ENCODE results near the gene EPHA6. TPM values are rescaled to one million over a fixed set of nuclear protein-coding genes. Genes with fewer than 3 reads are reported as not detected.

EPHA6 gene
- total and polyA plus RNA-seq, 10 of the 15 experiments (the other 5 are each of a cell fraction or from before 2014, with no cell fraction given): not detected

DNA sequence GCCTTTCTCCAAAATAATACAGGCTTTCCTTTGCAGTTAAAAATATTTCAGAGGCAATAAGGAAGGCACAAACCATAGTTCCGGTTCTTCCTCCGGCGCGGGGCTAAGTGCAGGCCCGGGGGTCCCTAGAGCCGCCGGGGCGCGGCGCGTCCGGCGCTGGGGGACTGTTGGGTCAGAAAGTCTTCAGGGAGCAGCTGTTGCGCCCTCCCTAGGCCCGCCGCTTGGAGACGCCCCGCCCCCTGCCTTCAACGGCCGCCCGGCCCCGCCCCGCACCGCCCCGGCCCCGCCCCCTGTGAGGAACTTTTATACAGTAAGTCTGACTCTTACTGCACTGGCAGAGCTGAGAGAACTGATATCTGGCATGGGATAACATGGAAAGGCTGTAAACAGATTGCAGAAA is 667.0 kb downstream of the EPHA6 start:
- no peak for FAIRE-seq
- H3K9me3 ChIP-seq (replicated peaks; ENCODE audit: control insufficient read depth, insufficient read depth, low read length): no peaks in the 10 kb centered on the region
- 0 out of 3 replicates have a peak, but pooled peaks have one; percentile 31 for ATAC-seq
- no peak overlapping the region for H3K4me3 ChIP-seq
- H3K36me3 ChIP-seq (ENCODE audit: control insufficient read depth in 2 of 2, insufficient read depth in 2 of 2, low read length in 1 of 2): no peaks in the 10 kb centered on the region
- H4K20me1 ChIP-seq (ENCODE audit: control insufficient read depth, insufficient read depth): no peaks in the 10 kb centered on the region
- ChIA-PET POLR2A (no interaction called here), CTCF (no interaction called here), RAD21 (ENCODE audit: unreplicated experiment) (no interaction called here), SMC1A (ENCODE audit: uncharacterized antibody, unreplicated experiment) (no interaction called here)
- WGBS (ENCODE audit: insufficient coverage, insufficient replicate concordance, low lambda C conversion rate, missing lambda C conversion rate): 82% methylated on average over 21 of the region's 26 CpGs
- H3K27ac ChIP-seq (ENCODE audit: control insufficient read depth, insufficient read depth): no peak overlapping the region
- no peaks in the 10 kb centered on the region for H3K79me2 ChIP-seq (ENCODE audit: control insufficient read depth, insufficient read depth, low read length)
- H3K4me1 ChIP-seq (ENCODE audit: control insufficient read depth, insufficient read depth, low read length): no peaks in the 10 kb centered on the region
- no TSS peak for BruUV-seq (replicated peaks)
- no peak overlapping the region for H3K4me2 ChIP-seq (ENCODE audit: control insufficient read depth, insufficient read depth)
- H3K27me3 ChIP-seq (replicated peaks in 1 of 2; ENCODE audit: control insufficient read depth in 2 of 2, insufficient read depth in 2 of 2, low read length in 1 of 2): no peaks in the 10 kb centered on the region
- no peak for DNase-seq (ENCODE audit: low read depth, low spot score)
- no peak overlapping the region for H2AFZ ChIP-seq (ENCODE audit: control insufficient read depth, low read depth, low read length)
- H3K9ac ChIP-seq (ENCODE audit: control insufficient read depth, insufficient read depth, low read length): no peak overlapping the region
- intact Hi-C loops (cut with micrococcal nuclease; ENCODE audit: unreplicated experiment): no loop called here
- in situ Hi-C loops (cut with MboI): no loop called here
- TF ChIP-seq CHD2 (IDR thresholded peaks at IDR 0.05; ENCODE audit: borderline replicate concordance, low read depth, low read length) (no peak), HDAC2 (IDR thresholded peaks at IDR 0.05) (no peak), NR2C1 (IDR thresholded peaks at IDR 0.05) (no peak), EZH2 (IDR thresholded peaks at IDR 0.05; ENCODE audit: borderline replicate concordance, control insufficient read depth, low read depth, low read length) (no peak), IKZF1 (conservative IDR thresholded peaks at IDR 0.05) (no peak), POLR2A (IDR thresholded peaks at IDR 0.05; ENCODE audit: low read depth, low read length) (no peak), ZNF384 (IDR thresholded peaks at IDR 0.05; ENCODE audit: borderline replicate concordance, low read depth, low read length) (no peak), YBX1 (IDR thresholded peaks at IDR 0.05) (no peak), TBL1XR1 (IDR thresholded peaks at IDR 0.05; ENCODE audit: low read depth, low read length) (no peak), ZNF24 (IDR thresholded peaks at IDR 0.05) (no peak), POLR2AphosphoS5 (IDR thresholded peaks at IDR 0.05; ENCODE audit: low read length) (no peak)
- TF ChIP-seq, protein P1, sequence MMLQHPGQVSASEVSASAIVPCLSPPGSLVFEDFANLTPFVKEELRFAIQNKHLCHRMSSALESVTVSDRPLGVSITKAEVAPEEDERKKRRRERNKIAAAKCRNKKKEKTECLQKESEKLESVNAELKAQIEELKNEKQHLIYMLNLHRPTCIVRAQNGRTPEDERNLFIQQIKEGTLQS (IDR thresholded peaks at IDR 0.05; ENCODE audit: borderline replicate concordance, extremely low read depth, low read depth, low read length): no peak
- TF ChIP-seq, protein P2, sequence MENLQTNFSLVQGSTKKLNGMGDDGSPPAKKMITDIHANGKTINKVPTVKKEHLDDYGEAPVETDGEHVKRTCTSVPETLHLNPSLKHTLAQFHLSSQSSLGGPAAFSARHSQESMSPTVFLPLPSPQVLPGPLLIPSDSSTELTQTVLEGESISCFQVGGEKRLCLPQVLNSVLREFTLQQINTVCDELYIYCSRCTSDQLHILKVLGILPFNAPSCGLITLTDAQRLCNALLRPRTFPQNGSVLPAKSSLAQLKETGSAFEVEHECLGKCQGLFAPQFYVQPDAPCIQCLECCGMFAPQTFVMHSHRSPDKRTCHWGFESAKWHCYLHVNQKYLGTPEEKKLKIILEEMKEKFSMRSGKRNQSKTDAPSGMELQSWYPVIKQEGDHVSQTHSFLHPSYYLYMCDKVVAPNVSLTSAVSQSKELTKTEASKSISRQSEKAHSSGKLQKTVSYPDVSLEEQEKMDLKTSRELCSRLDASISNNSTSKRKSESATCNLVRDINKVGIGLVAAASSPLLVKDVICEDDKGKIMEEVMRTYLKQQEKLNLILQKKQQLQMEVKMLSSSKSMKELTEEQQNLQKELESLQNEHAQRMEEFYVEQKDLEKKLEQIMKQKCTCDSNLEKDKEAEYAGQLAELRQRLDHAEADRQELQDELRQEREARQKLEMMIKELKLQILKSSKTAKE (IDR thresholded peaks at IDR 0.05; ENCODE audit: low read depth, poor library complexity, severe bottlenecking): no peak
- TF ChIP-seq, protein P3, sequence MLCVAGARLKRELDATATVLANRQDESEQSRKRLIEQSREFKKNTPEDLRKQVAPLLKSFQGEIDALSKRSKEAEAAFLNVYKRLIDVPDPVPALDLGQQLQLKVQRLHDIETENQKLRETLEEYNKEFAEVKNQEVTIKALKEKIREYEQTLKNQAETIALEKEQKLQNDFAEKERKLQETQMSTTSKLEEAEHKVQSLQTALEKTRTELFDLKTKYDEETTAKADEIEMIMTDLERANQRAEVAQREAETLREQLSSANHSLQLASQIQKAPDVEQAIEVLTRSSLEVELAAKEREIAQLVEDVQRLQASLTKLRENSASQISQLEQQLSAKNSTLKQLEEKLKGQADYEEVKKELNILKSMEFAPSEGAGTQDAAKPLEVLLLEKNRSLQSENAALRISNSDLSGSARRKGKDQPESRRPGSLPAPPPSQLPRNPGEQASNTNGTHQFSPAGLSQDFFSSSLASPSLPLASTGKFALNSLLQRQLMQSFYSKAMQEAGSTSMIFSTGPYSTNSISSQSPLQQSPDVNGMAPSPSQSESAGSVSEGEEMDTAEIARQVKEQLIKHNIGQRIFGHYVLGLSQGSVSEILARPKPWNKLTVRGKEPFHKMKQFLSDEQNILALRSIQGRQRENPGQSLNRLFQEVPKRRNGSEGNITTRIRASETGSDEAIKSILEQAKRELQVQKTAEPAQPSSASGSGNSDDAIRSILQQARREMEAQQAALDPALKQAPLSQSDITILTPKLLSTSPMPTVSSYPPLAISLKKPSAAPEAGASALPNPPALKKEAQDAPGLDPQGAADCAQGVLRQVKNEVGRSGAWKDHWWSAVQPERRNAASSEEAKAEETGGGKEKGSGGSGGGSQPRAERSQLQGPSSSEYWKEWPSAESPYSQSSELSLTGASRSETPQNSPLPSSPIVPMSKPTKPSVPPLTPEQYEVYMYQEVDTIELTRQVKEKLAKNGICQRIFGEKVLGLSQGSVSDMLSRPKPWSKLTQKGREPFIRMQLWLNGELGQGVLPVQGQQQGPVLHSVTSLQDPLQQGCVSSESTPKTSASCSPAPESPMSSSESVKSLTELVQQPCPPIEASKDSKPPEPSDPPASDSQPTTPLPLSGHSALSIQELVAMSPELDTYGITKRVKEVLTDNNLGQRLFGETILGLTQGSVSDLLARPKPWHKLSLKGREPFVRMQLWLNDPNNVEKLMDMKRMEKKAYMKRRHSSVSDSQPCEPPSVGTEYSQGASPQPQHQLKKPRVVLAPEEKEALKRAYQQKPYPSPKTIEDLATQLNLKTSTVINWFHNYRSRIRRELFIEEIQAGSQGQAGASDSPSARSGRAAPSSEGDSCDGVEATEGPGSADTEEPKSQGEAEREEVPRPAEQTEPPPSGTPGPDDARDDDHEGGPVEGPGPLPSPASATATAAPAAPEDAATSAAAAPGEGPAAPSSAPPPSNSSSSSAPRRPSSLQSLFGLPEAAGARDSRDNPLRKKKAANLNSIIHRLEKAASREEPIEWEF (IDR thresholded peaks at IDR 0.05; ENCODE audit: insufficient replicate concordance, low read depth, low read length): no peak
- TF ChIP-seq, protein P4, sequence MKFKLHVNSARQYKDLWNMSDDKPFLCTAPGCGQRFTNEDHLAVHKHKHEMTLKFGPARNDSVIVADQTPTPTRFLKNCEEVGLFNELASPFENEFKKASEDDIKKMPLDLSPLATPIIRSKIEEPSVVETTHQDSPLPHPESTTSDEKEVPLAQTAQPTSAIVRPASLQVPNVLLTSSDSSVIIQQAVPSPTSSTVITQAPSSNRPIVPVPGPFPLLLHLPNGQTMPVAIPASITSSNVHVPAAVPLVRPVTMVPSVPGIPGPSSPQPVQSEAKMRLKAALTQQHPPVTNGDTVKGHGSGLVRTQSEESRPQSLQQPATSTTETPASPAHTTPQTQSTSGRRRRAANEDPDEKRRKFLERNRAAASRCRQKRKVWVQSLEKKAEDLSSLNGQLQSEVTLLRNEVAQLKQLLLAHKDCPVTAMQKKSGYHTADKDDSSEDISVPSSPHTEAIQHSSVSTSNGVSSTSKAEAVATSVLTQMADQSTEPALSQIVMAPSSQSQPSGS (IDR thresholded peaks at IDR 0.05; ENCODE audit: low read length): no peak
- TF ChIP-seq, protein P5, sequence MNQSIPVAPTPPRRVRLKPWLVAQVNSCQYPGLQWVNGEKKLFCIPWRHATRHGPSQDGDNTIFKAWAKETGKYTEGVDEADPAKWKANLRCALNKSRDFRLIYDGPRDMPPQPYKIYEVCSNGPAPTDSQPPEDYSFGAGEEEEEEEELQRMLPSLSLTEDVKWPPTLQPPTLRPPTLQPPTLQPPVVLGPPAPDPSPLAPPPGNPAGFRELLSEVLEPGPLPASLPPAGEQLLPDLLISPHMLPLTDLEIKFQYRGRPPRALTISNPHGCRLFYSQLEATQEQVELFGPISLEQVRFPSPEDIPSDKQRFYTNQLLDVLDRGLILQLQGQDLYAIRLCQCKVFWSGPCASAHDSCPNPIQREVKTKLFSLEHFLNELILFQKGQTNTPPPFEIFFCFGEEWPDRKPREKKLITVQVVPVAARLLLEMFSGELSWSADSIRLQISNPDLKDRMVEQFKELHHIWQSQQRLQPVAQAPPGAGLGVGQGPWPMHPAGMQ (IDR thresholded peaks at IDR 0.05; ENCODE audit: borderline replicate concordance): no peak

Measured in GM12878 (cell line).